HuH-7.5 (cell line): ENCODE data around the gene PLD4.
"Not testable (repeated sequence)": the region's sequence is repeated elsewhere in the genome, so short reads cannot be mapped to it uniquely, and the experiment has no call there.

Source experiments
- DNase-seq: peaks from one replicate; pipeline ENCODE4 v3.0.0; 2011; ENCODE audit warnings: low spot score

The PLD4 gene, protein sequence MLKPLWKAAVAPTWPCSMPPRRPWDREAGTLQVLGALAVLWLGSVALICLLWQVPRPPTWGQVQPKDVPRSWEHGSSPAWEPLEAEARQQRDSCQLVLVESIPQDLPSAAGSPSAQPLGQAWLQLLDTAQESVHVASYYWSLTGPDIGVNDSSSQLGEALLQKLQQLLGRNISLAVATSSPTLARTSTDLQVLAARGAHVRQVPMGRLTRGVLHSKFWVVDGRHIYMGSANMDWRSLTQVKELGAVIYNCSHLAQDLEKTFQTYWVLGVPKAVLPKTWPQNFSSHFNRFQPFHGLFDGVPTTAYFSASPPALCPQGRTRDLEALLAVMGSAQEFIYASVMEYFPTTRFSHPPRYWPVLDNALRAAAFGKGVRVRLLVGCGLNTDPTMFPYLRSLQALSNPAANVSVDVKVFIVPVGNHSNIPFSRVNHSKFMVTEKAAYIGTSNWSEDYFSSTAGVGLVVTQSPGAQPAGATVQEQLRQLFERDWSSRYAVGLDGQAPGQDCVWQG

DNA sequence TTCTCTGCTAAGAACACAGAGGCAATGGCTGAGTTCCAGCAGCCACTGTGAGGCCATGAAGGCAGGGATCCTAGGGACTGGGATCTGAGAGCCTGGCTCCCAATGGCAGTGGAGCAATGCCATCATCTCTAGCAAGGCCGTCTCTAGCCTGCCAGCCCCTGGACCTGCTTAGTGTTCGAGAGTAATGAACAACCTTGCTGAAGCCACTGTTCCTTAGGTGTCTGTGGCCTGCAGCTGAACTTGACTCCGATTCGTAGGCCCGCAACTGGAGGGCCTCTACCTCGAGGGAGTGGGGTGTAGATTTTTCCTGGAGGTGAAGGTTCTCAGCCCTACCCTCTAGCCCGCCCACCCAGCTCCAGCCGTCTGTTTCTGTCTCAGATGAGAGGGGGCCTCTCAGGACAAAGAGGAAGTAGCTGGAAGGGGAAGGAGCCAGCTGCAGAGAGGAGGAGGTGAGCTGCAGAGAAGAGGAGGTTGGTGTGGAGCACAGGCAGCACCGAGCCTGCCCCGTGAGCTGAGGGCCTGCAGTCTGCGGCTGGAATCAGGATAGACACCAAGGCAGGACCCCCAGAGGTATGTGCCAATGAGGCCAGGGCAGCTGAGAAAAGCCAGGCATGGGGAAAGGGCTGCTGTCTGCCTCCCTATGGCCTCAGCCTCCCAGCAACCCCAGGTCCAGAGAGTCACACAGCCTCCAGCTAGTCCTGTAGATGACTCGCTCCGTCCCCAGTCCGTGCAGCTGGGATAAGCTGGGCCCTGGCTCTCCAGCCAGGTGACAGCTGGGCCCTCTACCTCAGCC lies at the start of gene PLD4:
Gene PLD4, plus strand, starts transcription at position 459 of the 793 bp plus-strand sequence. CDS start 2,262 bp downstream, outside the sequence.
- DNase-seq = no peak

DNA sequence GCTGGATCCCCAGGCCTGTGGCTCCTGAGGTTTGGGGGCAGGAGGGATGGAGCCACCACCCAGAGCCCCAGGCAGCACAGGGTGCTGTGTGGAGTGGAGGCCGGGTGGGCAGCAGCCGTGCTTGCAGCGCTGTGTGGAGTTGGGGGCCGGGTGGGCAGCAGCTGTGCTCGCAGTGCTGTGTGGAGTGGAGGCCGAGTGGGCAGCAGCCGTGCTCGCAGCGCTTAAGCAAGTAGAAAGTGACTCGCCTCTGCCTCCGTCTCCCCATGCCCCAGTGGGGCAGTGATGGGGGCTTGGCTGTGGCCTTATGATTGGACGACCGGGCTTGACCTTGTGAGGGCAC lies 49.3 kb upstream of the PLD4 start:
- no peak for DNase-seq

DNA sequence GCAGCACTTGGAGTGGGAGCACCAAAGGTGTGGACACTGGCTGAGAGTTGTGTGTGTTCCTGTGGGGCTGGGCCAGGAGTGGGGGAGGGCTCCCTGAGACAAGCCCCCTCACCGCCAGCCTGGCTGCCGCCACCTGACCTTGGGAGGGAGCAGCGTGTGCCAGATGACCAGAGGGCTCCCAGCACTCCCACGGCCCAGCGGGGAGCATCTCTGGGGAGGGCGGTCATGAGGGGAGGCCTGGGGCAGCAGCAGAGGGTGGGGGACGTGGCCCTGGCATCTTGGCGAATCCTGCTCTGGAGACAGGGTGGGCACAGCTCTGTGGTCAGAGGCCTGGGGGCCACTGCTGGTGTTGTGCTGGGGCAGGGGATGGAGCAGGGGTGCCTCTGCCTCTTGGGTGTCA lies 48.9 kb upstream of the PLD4 start:
- no peak for DNase-seq

DNA sequence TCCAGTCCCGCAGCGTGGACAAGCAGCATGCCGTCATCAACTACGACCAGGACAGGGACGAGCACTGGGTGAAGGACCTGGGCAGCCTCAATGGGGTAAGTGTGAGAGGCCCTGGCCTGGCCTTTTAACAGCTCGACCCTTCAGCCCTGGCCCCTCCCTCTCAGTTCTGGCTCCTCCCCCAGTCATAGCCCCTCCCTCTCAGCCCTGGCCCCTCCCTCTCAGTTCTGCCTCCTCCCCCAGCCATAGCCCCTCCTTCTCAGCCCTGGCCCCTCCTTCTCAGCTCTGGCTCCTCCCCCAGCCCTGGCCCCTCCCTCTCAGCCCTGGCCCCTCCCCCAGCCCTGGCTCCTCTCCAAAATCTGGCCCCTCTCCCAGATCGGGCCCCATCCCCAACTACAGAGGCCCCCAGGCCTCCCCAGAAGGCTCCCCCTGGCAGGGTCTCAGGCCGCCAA lies 48.4 kb upstream of the PLD4 start:
- peak; percentile 46 for DNase-seq

DNA sequence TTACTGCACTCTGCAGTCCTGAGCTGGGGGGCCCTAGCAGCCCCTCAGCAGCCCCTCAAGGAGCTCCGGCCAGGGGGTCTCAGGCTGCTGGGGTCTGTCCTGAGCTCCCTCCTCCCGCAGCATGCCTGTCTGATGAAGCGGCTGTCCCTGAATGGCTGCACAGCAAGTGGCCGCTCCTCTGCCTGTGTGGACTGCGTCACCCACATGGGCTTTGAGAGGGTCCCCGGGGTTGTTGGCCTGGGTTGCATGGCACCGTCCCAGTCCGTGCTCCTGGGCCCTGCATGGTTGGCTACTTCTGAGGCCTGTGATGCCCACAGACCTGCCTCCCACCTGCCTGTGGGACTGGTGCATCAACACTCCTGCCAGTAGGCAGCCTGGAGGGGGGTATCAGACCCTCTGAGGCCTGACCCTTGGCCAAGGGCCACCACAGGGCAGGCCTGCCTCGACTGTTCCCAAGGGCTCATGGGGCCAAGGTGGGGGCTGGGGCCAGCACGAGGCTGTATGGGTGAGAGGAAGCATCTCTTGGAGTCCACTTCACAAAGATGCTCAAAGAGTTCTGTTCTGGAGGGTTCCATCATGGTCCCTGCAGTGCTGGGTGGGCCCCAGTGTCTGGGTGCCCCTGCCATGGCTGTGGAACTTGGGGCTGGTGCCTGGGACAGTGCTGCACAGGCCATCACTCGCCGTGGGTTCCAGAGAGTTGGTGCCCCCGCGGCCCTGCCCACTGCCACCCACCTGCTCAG lies 47.4 kb upstream of the PLD4 start:
- no peak for DNase-seq

DNA sequence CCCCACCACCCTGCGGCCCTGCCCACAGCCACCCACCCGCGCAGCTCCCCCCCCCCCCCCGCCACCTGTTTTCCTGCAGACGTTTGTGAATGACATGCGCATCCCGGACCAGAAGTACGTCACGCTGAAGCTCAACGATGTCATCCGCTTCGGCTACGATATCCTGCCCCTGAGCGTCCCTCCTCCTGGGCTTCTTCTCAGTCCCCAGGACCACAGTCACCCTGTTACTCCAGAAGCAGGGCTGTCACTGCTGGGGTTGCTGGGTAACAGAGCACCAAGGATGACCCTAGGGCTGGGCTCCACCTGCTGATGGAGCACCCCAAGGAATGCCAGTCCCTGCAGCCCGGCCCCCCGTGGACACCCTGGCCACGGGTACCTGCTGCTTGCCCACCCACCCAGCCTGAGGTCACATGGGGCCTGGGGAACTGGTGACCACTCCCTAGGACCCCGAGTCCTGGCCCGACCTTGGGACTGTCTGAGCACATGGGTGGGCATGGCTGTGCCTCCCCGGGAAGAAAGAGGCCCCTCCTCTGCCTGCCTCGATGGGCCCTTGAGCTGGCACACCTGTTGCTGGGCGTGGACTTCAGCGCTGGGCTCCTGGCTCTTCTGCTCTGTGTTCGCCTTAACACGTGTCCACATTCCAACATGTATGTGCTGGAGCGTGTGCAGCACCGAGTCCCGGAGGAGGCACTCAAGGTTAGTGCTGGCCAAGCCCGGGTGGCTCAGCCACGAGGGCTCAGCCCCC lies 46.7 kb upstream of the PLD4 start:
- no peak for DNase-seq

DNA sequence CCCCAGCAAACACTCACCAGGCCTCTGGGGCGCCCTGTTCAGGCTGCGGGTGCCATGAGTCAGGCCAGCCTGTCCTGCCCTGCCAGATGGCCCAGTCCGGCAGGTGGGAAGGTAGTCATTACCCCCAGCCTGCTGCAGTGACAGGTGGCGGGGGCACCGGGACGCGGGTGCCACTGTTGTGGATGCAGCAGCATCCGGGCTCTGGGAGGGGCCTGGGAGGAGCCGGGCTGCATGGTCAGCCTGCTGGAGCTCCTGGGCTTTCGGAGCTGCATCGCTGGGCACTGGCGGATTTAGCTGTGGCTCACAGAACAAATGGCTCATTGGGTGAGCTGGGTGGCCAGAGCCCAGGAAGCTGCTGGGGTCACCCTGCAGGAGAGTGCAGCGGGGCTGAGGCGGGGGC lies 46.1 kb upstream of the PLD4 start:
- DNase-seq = no peak

DNA sequence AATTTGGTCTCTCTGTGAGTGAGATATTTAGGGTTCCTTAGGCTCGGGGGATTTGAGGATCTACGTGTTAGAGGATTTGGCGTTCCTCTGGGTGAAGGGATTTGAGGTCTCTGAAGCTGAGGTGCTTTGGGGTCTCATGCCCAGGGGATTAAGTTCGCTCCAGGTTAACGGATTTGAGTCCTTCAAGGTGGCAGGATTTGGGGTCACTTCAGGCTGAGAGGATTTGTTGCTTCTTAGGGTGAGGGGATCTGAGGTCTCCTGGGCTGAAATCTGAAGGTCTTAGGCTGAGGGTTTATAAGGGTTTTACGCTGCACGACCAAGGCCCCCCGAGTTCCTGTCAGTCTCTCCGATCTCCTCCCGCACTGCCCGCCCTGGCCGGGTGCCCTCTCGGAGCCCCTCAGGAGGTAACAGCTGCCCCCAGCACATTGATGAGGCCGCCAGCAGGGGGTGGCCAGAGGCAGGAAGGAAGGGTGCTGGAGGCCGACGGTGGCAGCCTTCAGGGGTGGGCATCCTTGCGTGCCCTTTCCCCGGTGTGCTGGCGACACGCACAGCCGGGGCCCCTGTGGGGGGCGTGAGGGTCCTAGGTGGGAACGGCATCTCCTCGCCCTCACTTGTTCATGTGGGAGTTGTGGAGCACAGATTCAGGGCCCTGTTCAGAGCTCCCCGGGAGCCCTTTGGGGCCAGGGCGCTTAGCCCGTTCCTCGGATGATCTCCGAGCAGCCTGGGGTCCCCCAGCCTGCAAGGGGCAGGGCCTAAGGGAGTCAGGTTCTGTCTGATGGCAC lies 45.3 kb upstream of the PLD4 start:
- DNase-seq = no peak

DNA sequence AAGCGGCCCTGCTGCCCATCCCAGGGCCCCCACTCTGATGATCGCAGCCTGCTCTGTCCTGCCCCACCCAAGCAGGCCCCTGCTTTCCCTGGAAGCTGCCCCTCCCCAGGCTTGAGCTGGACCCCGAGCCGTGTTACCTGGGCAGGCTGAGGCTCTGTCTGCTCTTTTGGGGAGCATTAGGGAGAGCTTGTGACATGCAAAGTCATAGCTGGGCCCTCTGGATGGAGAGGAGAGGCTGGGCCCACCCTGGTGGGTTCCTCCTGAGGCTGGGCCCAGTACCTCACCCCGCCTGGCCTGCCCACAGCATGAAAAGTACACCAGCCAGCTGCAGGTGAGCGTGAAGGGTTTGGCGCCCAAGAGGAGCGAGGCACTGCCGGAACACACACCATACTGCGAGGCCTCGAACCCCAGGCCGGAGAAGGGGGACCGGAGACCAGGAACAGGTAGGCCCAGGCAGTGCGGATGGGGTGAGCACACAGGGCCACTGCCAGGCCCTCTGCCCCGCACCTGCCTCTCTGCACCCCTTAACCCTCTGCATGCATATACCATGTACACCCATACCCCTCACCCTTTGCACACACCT lies 44.6 kb upstream of the PLD4 start:
- no peak for DNase-seq

DNA sequence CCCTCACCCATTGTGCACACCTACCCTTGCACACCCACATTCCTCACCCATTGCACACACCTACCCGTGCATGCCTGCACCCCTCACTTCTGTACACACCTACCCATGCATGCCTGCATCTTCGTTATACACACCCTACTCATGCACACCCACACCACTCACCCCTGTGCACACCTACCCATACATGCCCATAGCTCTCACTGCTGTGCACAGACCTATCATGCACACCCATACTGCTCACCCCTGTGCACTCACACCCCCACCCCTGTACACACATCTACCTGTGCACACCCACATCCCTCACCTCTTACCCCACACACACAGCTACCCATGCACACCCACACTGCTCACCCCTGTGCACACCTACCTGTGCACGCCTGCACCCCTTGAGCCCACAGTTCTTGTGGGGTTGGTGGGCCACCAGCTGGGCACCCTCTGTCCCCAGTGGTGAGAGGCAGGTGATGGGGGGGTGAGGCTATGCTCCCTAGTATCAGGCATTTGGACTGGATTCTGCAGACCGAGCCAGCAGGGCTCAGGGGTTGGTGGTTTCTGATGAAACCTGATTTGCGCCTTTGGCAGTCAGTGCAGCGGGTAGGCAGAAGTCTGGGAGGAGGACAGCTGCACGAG lies 44.0 kb upstream of the PLD4 start:
- no peak for DNase-seq

DNA sequence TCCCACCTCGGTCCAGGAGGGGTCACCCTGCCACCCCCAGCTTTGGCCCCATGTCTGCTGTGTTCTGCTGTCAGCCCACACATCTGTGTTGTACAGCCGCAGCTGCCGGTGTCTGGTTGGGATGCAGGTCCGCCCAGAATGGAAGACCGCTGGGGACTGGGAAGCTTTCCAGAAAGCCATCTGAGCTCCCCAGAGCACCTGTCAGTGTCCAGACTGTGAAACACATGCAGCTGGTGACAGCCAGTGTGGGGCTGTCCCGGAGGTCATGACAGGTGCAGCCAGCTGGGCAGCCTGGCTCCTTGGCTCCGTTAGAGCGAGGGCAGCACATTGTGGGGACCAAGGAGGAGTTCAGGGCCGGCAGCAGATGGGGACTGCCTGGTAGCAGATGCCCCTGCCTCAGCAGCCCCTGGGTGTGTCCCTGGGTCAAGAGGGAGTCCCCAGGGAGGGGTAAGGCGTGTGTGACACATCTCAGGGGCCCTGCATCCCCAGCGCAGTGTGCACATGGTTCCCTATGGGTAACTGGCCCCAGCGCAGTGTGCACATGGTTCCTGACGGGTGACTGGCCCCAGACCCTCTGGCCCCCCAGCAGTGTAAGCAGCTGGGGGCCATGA lies 43.2 kb upstream of the PLD4 start:
- no peak for DNase-seq

DNA sequence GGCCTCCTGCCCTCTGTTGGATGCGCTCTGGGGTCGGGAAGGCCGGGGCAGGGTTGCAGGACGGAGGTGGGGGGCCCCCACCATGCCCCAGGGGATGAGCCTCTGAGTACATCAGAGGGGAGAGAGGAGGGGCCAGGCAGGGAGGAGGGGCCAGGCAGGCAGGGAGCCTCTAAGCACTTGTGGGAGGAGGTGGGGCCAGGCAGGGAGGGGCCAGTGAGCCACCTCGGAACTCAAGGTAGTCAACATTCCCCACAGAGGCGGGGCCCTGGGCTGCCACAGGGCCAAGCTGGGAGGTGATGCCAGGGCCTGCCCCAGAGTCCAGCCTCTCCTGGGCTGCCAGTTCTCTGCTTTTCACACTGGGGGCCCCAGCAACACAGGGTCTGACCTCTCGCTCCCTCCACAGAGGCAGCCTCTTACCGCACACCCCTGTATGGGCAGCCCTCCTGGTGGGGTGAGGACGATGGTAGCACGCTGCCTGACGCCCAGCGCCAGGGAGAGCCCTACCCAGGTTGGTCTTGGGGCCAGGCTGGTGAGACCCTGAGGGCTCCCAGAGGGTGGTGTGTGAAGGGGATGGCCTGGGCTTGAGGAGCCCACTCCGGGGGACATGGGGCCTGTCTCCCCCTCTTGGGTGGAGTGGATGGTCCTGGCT lies 42.2 kb upstream of the PLD4 start:
- DNase-seq = peak; percentile 70

DNA sequence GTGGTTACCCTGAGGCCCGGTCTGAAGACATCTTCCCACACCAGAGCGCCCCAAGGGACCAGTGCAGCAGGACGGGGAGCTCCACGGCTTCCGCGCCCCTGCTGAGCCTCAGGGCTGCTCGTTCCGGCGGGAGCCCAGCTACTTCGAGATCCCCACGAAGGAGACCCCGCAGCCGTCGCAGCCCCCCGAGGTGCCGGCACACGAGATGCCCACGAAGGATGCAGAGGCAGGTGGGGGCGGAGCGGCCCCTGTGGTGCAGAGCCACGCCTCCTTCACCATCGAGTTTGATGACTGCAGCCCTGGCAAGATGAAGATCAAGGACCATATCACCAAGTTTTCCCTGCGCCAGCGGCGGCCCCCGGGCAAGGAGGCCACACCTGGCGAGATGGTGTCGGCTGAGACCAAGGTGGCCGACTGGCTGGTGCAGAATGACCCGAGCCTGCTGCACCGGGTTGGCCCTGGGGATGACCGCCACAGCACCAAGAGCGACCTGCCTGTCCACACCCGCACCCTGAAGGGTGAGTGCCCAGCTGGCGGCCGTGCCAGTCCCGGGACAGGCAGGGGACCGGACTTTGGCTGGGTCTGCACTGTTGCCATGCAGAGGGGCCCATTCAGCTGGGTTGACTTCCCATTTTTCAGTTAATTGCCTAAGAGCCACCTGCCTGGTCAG lies 41.6 kb upstream of the PLD4 start:
- no peak for DNase-seq

DNA sequence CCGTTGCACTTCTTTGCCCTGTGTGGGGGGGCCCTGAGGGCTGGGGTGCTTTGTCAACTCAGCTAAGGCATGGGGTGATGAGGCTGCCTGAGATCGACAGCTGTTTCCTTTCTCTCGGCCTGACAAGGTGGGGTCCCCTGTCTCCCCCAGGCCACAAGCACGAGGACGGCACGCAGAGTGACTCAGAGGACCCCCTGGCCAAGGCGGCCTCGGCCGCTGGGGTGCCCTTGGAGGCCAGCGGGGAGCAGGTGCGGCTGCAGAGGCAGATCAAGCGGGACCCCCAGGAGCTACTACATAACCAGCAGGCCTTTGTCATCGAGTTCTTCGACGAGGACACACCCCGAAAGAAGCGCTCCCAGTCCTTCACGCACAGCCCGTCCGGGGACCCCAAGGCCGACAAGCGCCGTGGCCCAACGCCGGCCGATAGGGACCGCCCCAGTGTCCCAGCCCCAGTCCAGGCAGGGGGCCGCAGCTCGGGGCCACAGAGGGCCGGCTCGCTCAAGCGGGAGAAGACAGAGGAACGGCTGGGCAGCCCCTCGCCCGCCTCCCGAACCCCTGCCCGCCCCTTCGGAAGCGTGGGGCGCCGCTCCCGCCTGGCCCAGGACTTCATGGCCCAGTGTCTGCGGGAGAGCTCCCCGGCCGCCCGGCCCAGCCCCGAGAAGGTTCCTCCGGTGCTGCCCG lies 40.9 kb upstream of the PLD4 start:
- DNase-seq = no peak

DNA sequence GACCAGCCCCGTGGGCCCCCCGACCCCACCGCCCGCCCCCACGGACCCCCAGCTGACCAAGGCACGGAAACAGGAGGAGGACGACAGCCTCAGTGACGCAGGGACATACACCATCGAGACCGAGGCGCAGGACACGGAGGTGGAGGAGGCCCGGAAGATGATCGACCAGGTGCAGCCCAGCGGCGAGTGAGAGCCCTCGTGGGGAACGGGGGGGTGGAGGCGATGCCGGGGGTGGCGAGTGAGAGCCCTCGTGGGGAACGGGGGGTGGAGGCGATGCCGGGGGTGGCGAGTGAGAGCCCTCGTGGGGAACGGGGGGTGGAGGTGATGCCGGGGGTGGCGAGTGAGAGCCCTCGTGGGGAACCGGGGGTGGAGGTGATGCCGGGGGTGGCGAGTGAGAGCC lies 40.3 kb upstream of the PLD4 start:
- not testable (repeated sequence) for DNase-seq

DNA sequence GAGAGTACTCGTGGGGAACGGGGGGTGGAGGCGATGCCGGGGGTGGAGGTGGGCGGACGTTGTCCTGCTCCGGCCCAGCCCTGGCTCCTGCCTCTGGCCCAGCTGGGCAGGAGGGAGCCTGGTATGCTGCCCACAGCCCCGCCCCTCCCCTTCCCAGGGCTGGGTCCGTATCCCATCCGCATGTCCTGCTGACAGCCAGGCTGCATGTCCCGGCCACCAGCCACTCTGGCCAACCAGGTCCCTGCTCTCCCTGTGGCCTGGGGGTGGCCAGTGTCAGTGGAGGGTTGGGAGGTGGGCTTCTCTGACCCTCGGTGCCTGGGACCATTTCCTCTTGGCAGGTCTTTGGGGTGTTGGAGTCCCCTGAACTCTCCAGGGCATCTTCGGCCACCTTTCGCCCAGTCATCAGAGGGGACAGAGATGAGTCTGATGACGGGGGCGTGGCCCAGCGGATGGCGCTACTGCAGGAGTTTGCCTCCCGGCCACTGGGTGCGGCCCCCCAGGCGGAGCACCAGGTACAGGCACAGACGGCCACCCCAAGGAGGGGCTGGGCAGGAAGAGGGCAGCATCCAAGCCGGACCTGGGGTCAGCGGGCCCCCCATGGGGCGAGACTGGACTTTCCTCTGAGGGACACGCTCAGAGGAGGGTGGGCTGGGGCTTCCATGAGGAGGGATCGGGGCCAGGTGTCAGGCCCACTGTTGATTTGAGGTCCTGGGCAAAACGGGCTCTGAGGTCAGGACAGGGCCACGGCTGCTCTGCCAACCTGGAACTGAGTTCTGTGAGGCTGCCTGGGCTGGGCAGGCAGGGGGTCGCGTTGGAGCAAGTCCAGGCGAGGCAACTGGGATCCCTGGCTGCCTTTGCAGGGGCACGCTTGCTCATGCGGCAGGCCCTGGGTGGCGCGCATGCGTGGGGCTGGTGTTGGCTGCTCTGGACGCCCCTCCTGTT lies 39.4 kb upstream of the PLD4 start:
- DNase-seq = no peak
